Measurements from ENCODE around the gene DNM2.

DNM2 gene

GRCh38 chr19:10683064-10683426 lies 34.8 kb upstream of the DNM2 start:
- DNase-seq (ENCODE audit: low read depth in 1 of 2, low spot score in 1 of 2), result no peak
- in situ Hi-C loops (cut with HindIII; ENCODE audit: low pct_unique_long_range_greater_than_20kb, low sequenced_read_pairs), result no loop called here
- no peak for TF ChIP-seq JUND (IDR thresholded peaks at IDR 0.05; ENCODE audit: low read depth)

- no peak for TF ChIP-seq JUND (IDR thresholded peaks at IDR 0.05; ENCODE audit: low read depth)
These were observed 34.3 kb upstream of the DNM2 start for GRCh38 chr19:10683582-10683981.

GRCh38 chr19:10685210-10685609 lies 32.7 kb upstream of the DNM2 start:
- no peak for TF ChIP-seq JUND (IDR thresholded peaks at IDR 0.05; ENCODE audit: low read depth)
- DNase-seq (ENCODE audit: low read depth in 1 of 2, low spot score in 1 of 2), result no peak
- in situ Hi-C loops (cut with HindIII; ENCODE audit: low pct_unique_long_range_greater_than_20kb, low sequenced_read_pairs), result no loop called here

More at GRCh38 chr19:10683582-10683981, 34.3 kb upstream of the DNM2 start:
- no peak for DNase-seq (ENCODE audit: low read depth in 1 of 2, low spot score in 1 of 2)
- in situ Hi-C loops (cut with HindIII; ENCODE audit: low pct_unique_long_range_greater_than_20kb, low sequenced_read_pairs), result no loop called here

DNA sequence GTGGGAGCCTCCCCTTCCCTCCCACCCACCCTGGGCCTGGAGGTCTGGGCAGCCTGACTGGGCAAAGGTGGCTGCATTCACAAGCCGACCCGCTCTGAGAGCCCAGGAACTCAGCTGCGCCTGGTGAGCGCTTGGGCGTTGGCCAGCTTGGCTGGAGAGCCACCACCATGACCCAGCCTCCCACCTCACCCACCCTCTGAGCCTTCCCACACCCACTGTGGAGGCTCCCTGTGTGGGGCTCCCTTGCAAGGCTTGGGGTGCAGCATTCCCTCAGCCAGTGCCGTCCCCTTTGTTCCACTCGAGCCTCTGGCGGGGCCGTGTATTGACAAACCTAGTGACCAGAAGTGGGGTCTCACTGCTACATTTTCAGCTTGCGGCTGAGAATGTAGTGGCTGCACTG lies 31.7 kb upstream of the DNM2 start:
- DNase-seq (ENCODE audit: low read depth in 1 of 2, low spot score in 1 of 2), result no peak
- no peak for TF ChIP-seq JUND (IDR thresholded peaks at IDR 0.05; ENCODE audit: low read depth)
- in situ Hi-C loops (cut with HindIII; ENCODE audit: low pct_unique_long_range_greater_than_20kb, low sequenced_read_pairs), result no loop called here

DNA sequence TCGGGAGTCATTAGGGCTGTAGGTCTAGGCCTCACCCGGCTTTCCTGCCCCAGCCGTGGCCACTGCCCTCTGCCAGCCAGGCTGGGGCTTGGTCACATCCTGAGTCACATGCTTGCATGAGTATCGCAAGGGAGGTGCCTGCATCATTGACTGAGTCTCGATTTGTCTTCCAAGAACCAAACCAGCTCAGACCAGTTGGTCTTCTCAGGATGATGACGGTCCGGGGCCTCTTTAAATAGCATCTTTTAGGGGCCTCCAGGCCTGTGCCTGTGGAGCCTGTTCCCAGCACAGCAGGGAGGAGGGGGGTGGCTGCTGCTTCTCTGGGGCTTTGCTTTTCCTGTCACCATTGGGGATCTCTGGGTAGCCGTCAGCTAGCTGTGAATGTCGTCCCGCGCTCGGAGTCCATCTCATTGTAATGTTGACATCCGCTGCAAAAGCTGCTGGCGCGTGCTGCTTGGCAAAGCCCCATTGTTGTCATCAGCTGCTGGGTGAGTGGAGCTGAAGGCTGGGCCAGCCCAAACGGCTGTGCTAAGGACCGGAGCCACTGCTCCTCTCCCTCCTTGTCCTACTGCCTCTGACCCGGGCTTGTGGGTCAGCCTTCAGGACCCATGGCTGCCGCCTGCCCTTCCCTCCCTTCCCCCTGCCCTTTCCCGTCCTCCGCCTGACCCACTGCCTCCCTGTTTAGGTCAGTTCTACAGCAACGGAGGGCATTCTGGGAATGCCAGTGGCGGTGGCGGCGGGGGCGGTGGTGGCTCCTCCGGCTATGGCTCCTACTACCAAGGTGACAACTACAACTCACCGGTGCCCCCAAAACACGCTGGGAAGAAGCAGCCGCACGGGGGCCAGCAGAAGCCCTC lies 31.0 kb upstream of the DNM2 start:
- TF ChIP-seq JUND (IDR thresholded peaks at IDR 0.05; ENCODE audit: low read depth), result no peak
- no peak for DNase-seq (ENCODE audit: low read depth in 1 of 2, low spot score in 1 of 2)
- in situ Hi-C loops (cut with HindIII; ENCODE audit: low pct_unique_long_range_greater_than_20kb, low sequenced_read_pairs), result no loop called here

DNA sequence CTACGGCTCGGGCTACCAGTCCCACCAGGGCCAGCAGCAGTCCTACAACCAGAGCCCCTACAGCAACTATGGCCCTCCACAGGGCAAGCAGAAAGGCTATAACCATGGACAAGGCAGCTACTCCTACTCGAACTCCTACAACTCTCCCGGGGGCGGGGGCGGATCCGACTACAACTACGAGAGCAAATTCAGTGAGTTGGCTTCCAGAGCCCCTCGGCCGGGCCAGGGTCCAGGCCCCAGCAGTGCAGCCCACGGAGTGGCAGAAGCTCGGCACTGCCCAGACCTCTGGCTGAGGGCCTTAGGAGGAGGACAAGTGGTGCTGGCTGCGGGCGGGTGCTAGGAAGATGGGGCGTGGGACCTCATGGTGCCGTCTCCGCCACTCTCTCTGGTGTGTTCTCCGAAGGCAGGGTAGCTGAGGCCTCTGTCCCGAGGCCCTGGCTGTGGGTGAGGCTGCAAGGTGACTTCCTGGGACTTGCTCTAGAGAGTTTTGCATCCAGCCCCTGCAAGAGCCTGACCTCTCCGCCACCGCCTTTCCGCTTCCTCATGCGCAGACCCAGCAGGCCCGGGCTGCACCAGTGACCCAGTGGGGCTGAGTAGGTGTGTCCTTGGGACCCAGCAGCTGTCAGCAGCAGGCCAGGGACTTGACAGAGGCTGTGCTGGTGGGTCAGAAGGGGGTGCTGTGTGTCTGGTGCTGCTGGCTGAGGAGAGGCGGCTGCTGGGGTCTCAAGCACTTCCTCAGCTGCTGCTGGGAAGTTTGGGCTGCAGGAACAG lies 30.2 kb upstream of the DNM2 start:
- TF ChIP-seq JUND (IDR thresholded peaks at IDR 0.05; ENCODE audit: low read depth), result no peak
- in situ Hi-C loops (cut with HindIII; ENCODE audit: low pct_unique_long_range_greater_than_20kb, low sequenced_read_pairs), result no loop called here
- no peak for DNase-seq (ENCODE audit: low read depth in 1 of 2, low spot score in 1 of 2)

GRCh38 chr19:10688545-10689280 lies 29.2 kb upstream of the DNM2 start:
- DNase-seq (ENCODE audit: low read depth in 1 of 2, low spot score in 1 of 2), result no peak
- no peak for TF ChIP-seq JUND (IDR thresholded peaks at IDR 0.05; ENCODE audit: low read depth)
- in situ Hi-C loops (cut with HindIII; ENCODE audit: low pct_unique_long_range_greater_than_20kb, low sequenced_read_pairs), result no loop called here

DNA sequence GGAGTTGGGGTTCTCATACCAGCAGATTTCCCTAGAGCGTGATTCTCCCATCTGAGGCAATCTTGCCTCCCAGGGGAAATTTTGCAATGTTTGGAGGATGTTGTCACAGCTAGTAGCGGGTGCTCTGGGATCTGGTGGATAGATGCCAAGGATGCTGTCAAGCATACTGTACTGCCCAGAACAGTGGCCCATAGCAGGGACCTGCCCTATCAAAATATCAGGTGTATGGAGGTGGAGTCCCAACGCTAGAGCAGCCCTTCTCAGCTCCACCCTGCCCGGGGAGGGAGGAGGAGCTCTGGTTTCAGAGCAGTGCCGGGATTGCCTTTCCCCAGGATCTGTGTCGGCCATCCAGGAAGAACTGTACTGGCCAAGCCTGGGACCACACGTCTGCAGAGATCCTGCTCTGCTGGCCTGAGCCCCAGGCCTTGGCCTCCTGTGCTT lies 27.5 kb upstream of the DNM2 start:
- no peak for TF ChIP-seq JUND (IDR thresholded peaks at IDR 0.05; ENCODE audit: low read depth)
- DNase-seq (ENCODE audit: low read depth in 1 of 2, low spot score in 1 of 2), result no peak
- in situ Hi-C loops (cut with HindIII; ENCODE audit: low pct_unique_long_range_greater_than_20kb, low sequenced_read_pairs), result no loop called here

DNA sequence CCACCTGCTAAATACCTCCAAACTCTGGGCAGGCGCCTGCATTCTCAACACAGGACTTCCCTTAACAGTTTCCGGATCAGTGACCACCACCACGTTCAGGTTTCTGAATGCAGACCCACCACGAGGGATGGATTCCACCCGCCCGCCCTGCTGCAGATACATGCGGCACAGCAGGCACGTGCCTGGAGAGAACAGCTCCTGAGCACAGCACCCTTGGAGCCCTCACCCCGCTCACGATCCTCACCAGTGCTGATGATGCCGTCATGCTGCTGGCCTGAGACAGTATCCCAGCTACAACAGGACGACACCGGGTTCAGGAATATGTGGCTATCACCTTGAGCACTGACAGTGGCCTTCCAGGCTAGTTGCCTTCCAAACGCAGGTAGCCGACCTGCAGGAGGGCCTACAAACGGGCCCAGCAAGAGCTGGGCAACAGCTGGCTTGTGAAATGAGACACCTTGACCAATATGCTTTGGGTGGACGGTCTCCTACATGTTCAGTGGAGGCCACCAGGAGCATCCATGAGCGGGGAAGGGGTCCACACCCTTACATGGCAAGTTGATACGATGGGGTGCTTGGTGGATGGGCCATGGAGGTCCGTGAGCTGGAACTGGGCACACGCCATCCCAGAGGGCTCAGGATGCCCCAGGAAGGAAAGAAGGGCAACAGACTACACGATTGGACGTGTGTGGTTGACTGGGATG lies 26.5 kb upstream of the DNM2 start:
- in situ Hi-C loops (cut with HindIII; ENCODE audit: low pct_unique_long_range_greater_than_20kb, low sequenced_read_pairs), result no loop called here
- no peak for TF ChIP-seq JUND (IDR thresholded peaks at IDR 0.05; ENCODE audit: low read depth)
- DNase-seq (ENCODE audit: low read depth in 1 of 2, low spot score in 1 of 2), result no peak

- in situ Hi-C loops (cut with HindIII; ENCODE audit: low pct_unique_long_range_greater_than_20kb, low sequenced_read_pairs), result no loop called here
- no peak for DNase-seq (ENCODE audit: low read depth in 1 of 2, low spot score in 1 of 2)
- no peak for TF ChIP-seq JUND (IDR thresholded peaks at IDR 0.05; ENCODE audit: low read depth)
These were observed 26.0 kb upstream of the DNM2 start for GRCh38 chr19:10691883-10692282.

GRCh38 chr19:10692673-10693264 lies 25.1 kb upstream of the DNM2 start:
- in situ Hi-C loops (cut with HindIII; ENCODE audit: low pct_unique_long_range_greater_than_20kb, low sequenced_read_pairs), result no loop called here
- DNase-seq (ENCODE audit: low read depth in 1 of 2, low spot score in 1 of 2), result no peak
- TF ChIP-seq JUND (IDR thresholded peaks at IDR 0.05; ENCODE audit: low read depth), result no peak

Measured in T47D (cell line).